CD4-positive, alpha-beta T cell (primary cell): ENCODE measurements around the gene CDH5. TPM values are rescaled to one million over a fixed set of nuclear protein-coding genes. Genes with fewer than 3 reads are reported as not detected.

Experiments used
- ATAC-seq: fragments of 200-7000 bp; cut with Tn5 transposase; one replicate; pipeline ENCODE4 v1.10.0; 2022; ENCODE audit warnings: mild to moderate bottlenecking; ENCODE audit not compliant: poor library complexity
- CTCF ChIA-PET: fragments of 350-600 bp; sonication (Branson Sonifier 250); formaldehyde crosslinking; loops from one replicate; lab custom pipeline; 2021; ENCODE audit warnings: antibody characterized with exemption, inconsistent platforms; lab: Charles Lee
- POLR2A ChIA-PET: fragments of 350-600 bp; sonication (Branson Sonifier 250); formaldehyde crosslinking; loops from one replicate; lab custom pipeline; 2021; ENCODE audit warnings: antibody characterized with exemption, inconsistent platforms; lab: Charles Lee
- DNase-seq, 14 experiments: peaks; one replicate each; pipeline ENCODE4 v3.0.0-alpha.2; 2013 to 2020; ENCODE audit warnings: mixed read lengths in 2 of 14
- H3K27ac ChIP-seq, 2 donors: one replicate each; pipeline versions ENCODE4 v1.5.1 to v1.7.0; 2013; ENCODE audit warnings: low read length in 2 of 2, low read depth in 1 of 2, mild to moderate bottlenecking in 1 of 2
- H3K27me3 ChIP-seq, 2 experiments: 1 replicate in 1 of 2; 2 replicates in 1 of 2; pipeline versions ENCODE4 v1.6.1 to v1.7.0; 2013; ENCODE audit warnings: low read length in 2 of 2, control low read depth in 1 of 2, mild to moderate bottlenecking in 1 of 2, moderate library complexity in 1 of 2; ENCODE audit not compliant: insufficient read depth in 2 of 2, control insufficient read depth in 1 of 2
- H3K36me3 ChIP-seq: one replicate; pipeline ENCODE4 v1.6.1; 2013; ENCODE audit warnings: low read length, control low read depth; ENCODE audit not compliant: insufficient read depth
- H3K4me1 ChIP-seq: one replicate; pipeline ENCODE4 v1.6.1; 2013; ENCODE audit warnings: low read length, control low read depth; ENCODE audit not compliant: insufficient read depth
- H3K4me3 ChIP-seq: one replicate; pipeline ENCODE4 v1.5.1; 2013; ENCODE audit warnings: mild to moderate bottlenecking, low read length, moderate library complexity
- H3K9me3 ChIP-seq, 2 experiments: 1 replicate in 1 of 2; 2 replicates in 1 of 2; pipeline versions ENCODE4 v1.6.1 to v1.7.0; 2013; ENCODE audit warnings: low read length in 2 of 2, mild to moderate bottlenecking in 2 of 2, control low read depth in 1 of 2, moderate library complexity in 1 of 2; ENCODE audit not compliant: control insufficient read depth in 1 of 2, insufficient read depth in 1 of 2
- H3K27ac Mint-ChIP-seq: one replicate; pipeline ENCODE4 v1.8.0; 2020; ENCODE audit warnings: mixed read lengths
- H3K27me3 Mint-ChIP-seq: one replicate; pipeline ENCODE4 v1.8.0; 2021; ENCODE audit warnings: mixed read lengths
- H3K36me3 Mint-ChIP-seq: one replicate; pipeline ENCODE4 v1.8.0; 2021; ENCODE audit warnings: low read depth, mixed read lengths
- H3K4me1 Mint-ChIP-seq: one replicate; pipeline ENCODE4 v1.8.0; 2021; ENCODE audit warnings: low read depth, mixed read lengths
- H3K4me3 Mint-ChIP-seq: one replicate; pipeline ENCODE4 v1.8.0; 2020; ENCODE audit warnings: mild to moderate bottlenecking, mixed read lengths
- H3K9me3 Mint-ChIP-seq: one replicate; pipeline ENCODE4 v1.8.0; 2020; ENCODE audit warnings: mixed read lengths
- intact Hi-C, 2 experiments: fragments of 100-400 bp; cut with DNase I in 1 of 2; cut with micrococcal nuclease in 1 of 2; formaldehyde crosslinking; loops; one replicate each; pipeline versions ENCODE4 v1.15.1 to v1.9.0; 2023 to 2025; cut with DNase I, micrococcal nuclease
- total RNA-seq, 174 experiments: library from RNA in 2 of 174; stranded (reverse) in 2 of 174; gene quantifications; one replicate each; pipeline ENCODE4 v1.2.3 and lab custom pipeline; 2021 to 2026
- TF ChIP-seq, protein P1 (sequence below): fragments of 200-600 bp; IDR thresholded peaks from one replicate; pipeline ENCODE4 v1.8.0; 2022; ENCODE audit warnings: antibody characterized with exemption, mild to moderate bottlenecking

The CDH5 gene
- total RNA-seq, 2 experiments from 2014 or later: not detected

GRCh38 chr16:66379571-66379941 is 13.1 kb downstream of the CDH5 start:
- ChIA-PET POLR2A (no interaction called here), CTCF (no interaction called here)
- ATAC-seq (no peak), DNase-seq (no peak)
- Histone ChIP-seq H3K27ac (no peak overlapping the region), H3K36me3 (no peaks in the 10 kb centered on the region), H3K9me3 (peaks cover 0 to 7% of the 10 kb centered on the region in 2 experiments), H3K27me3 (no peaks in the 10 kb centered on the region), H3K4me3 (no peak overlapping the region), H3K4me1 (no peaks in the 10 kb centered on the region)
- TF ChIP-seq, protein P1, sequence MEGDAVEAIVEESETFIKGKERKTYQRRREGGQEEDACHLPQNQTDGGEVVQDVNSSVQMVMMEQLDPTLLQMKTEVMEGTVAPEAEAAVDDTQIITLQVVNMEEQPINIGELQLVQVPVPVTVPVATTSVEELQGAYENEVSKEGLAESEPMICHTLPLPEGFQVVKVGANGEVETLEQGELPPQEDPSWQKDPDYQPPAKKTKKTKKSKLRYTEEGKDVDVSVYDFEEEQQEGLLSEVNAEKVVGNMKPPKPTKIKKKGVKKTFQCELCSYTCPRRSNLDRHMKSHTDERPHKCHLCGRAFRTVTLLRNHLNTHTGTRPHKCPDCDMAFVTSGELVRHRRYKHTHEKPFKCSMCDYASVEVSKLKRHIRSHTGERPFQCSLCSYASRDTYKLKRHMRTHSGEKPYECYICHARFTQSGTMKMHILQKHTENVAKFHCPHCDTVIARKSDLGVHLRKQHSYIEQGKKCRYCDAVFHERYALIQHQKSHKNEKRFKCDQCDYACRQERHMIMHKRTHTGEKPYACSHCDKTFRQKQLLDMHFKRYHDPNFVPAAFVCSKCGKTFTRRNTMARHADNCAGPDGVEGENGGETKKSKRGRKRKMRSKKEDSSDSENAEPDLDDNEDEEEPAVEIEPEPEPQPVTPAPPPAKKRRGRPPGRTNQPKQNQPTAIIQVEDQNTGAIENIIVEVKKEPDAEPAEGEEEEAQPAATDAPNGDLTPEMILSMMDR: no peak
- intact Hi-C loops: no loop called here
- Mint-ChIP-seq H3K27ac (no peak overlapping the region), H3K4me1 (no peaks in the 10 kb centered on the region), H3K27me3 (no peaks in the 10 kb centered on the region), H3K4me3 (no peak overlapping the region), H3K36me3 (no peaks in the 10 kb centered on the region), H3K9me3 (no peaks in the 10 kb centered on the region)

- Mint-ChIP-seq H3K4me1 (no peaks in the 10 kb centered on the region), H3K4me3 (no peak overlapping the region), H3K36me3 (no peaks in the 10 kb centered on the region), H3K9me3 (no peaks in the 10 kb centered on the region), H3K27me3 (peaks cover 2% of the 10 kb centered on the region), H3K27ac (no peak overlapping the region)
- ATAC-seq (no peak), DNase-seq (no peak)
- TF ChIP-seq, protein P1: no peak
- POLR2A ChIA-PET: no interaction called here
- Histone ChIP-seq H3K4me1 (no peaks in the 10 kb centered on the region), H3K4me3 (no peak overlapping the region), H3K36me3 (no peaks in the 10 kb centered on the region), H3K27ac (no peak overlapping the region), H3K9me3 (peaks cover 0 to 7% of the 10 kb centered on the region in 2 experiments), H3K27me3 (no peaks in the 10 kb centered on the region)
- intact Hi-C loops: no loop called here
- CTCF ChIA-PET: no interaction called here
Measured at GRCh38 chr16:66380421-66380820, 13.9 kb downstream of the CDH5 start.

DNA sequence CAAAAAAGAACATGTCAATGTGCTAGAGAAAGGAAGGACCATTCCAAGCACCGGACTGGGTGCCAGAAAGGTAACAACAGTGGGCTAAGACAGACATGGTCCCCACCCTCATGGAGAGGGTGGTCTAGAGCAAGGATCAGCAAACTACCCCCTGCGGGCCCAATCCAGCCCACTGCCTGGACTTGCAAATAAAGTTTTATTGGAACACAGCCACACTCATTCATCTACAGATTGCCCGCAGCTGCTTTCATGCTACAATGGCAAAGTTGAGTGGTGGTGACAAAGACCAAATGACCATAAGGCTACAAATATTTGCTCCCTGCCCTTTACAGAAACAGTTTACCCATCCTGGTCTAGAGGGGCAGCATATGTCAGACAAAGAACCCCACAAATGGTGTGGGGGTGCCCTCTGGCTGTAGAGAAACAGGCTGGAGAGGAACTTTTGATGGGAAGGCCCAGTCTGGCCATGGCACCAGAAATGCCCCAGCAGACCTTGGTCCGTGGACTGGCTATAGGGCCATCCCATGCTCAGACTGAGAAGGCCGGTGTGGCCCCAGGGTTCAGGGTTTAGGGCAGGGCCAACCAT is 15.2 kb downstream of the CDH5 start:
- Mint-ChIP-seq H3K36me3 (no peaks in the 10 kb centered on the region), H3K27me3 (peaks cover 3% of the 10 kb centered on the region), H3K9me3 (no peaks in the 10 kb centered on the region), H3K4me1 (no peaks in the 10 kb centered on the region), H3K27ac (no peak overlapping the region), H3K4me3 (no peak overlapping the region)
- CTCF ChIA-PET: no interaction called here
- DNase-seq: no peak
- POLR2A ChIA-PET: no interaction called here
- Histone ChIP-seq H3K27ac (no peak overlapping the region), H3K9me3 (peaks cover 0 to 7% of the 10 kb centered on the region in 2 experiments), H3K4me3 (no peak overlapping the region), H3K27me3 (no peaks in the 10 kb centered on the region), H3K4me1 (no peaks in the 10 kb centered on the region), H3K36me3 (no peaks in the 10 kb centered on the region)
- intact Hi-C loops: no loop called here
- TF ChIP-seq, protein P1: no peak
- no peak for ATAC-seq
